K562 (cell line): ENCODE measurements around the gene ESPL1. TPM values are rescaled to one million over a fixed set of nuclear protein-coding genes. Genes with fewer than 3 reads are reported as not detected.

ENCODE experiments used
- CBX8 ChIP-seq: fragments of 200-600 bp; sonication (generic); IDR thresholded peaks from 2 replicates; pipeline ENCODE4 v1.6.1; 2012; ENCODE audit warnings: borderline replicate concordance, mixed run types, low read depth, mild to moderate bottlenecking, moderate library complexity, mixed read lengths, low read length, control low read depth, inconsistent platforms; ENCODE audit not compliant: poor library complexity, severe bottlenecking; ENCODE audit errors: extremely low read depth
- PHF20 ChIP-seq: fragments of 450-650 bp; IDR thresholded peaks from 2 replicates; pipeline ENCODE4 v1.6.1; 2018; ENCODE audit not compliant: partially characterized antibody
- PKNOX1 ChIP-seq: fragments of 450-650 bp; IDR thresholded peaks from 2 replicates; pipeline ENCODE4 v1.6.1; 2016
- POLR3G ChIP-seq: IDR thresholded peaks from 2 replicates; pipeline ENCODE4 v1.6.1; 2011; ENCODE audit not compliant: insufficient read length, insufficient replicate concordance; ENCODE audit errors: extremely low read depth
- REST ChIP-seq, 2 experiments: fragments of 450-650 bp; formaldehyde crosslinking in 1 of 2; IDR thresholded peaks; 2 replicates each; pipeline versions ENCODE4 v1.4.0 to v1.6.1; 2014 to 2020; ENCODE audit warnings: mild to moderate bottlenecking in 2 of 2, borderline replicate concordance in 1 of 2, low read depth in 1 of 2
- THAP12 ChIP-seq: fragments of 250-450 bp; sonication (Bioruptor Pico); IDR thresholded peaks from 2 replicates; pipeline ENCODE4 v1.9.0; 2021; ENCODE audit warnings: mild to moderate bottlenecking, inconsistent platforms
- ZNF316 ChIP-seq: fragments of 450-650 bp; IDR thresholded peaks from 2 replicates; pipeline ENCODE4 v1.6.1; 2016
- ZNF589 ChIP-seq: fragments of 200-800 bp; sonication (Bioruptor generic); IDR thresholded peaks from 2 replicates; pipeline ENCODE4 v1.6.1; 2016; ENCODE audit warnings: low read depth, missing genetic modification characterization, missing compliant biosample characterization
- ZNF655 ChIP-seq: fragments of 250-450 bp; sonication (Bioruptor Pico); IDR thresholded peaks from 2 replicates; pipeline ENCODE4 v1.5.0; 2021
- ZNF740 ChIP-seq, 3 experiments: fragments of 200-800 bp in 1 of 3; sonication (Bioruptor generic) in 1 of 3; sonication (generic) in 1 of 3; formaldehyde crosslinking in 1 of 3; IDR thresholded peaks; 2 replicates each; pipeline versions ENCODE4 v1.6.1 to v1.8.0; 2016 to 2022; ENCODE audit warnings: mild to moderate bottlenecking in 2 of 3, missing compliant biosample characterization in 2 of 3, missing genetic modification characterization in 2 of 3, missing genetic modification reagents in 1 of 3
- polyA plus RNA-seq, 8 experiments: library from polyadenylated mRNA; depleted of rRNA in 4 of 8; stranded (reverse) in 5 of 8; unstranded in 3 of 8; fragments of >200 nt; fragmentation: Nextera tagmentation in 2 of 8; fragmentation: Illumina TruSeq in 1 of 8; extraction: Ambion mirVana in 2 of 8; extraction: Trizol in 1 of 8; gene quantifications; 2 replicates each; pipeline versions ENCODE4 v1.2.1 to v1.2.3, GENCODE V29; 2011 to 2014; ENCODE audit warnings: inconsistent platforms in 1 of 8, missing spikeins in 1 of 8
- total RNA-seq, 7 experiments: library from RNA; depleted of rRNA in 6 of 7; stranded (reverse); fragments of >200 nt in 6 of 7; fragmentation: Illumina TruSeq in 2 of 7; extraction: Trizol in 2 of 7; gene quantifications; 2 replicates each; pipeline versions ENCODE4 v1.2.1 to v1.2.3, GENCODE V29; 2011 to 2021; ENCODE audit warnings: low replicate concordance in 1 of 7

Gene ESPL1
- total and polyA plus RNA-seq, 9 of the 15 experiments (the other 6 are each of a cell fraction or from before 2014, with no cell fraction given), result 1.2 to 55.0 (median 18.7) TPM

GRCh38 chr12:53221203-53222080 lies 46.7 kb upstream of the ESPL1 start (continued):
- TF ChIP-seq ZNF740 (CRISPR knock-in tag; IDR thresholded peaks at IDR 0.05), result 0 out of 2 replicates have a peak, but pooled peaks have one; percentile 30
- no peak for TF ChIP-seq ZNF740 (tag; IDR thresholded peaks at IDR 0.05)
- peak; percentile 35 for TF ChIP-seq PHF20
- no peak for TF ChIP-seq THAP12 (CRISPR knock-in tag)
- TF ChIP-seq POLR3G, result no peak
- no peak for TF ChIP-seq CBX8
- no peak for TF ChIP-seq ZNF655 (CRISPR knock-in tag)
- TF ChIP-seq ZNF316, result no peak
- peak; percentile 26; the same call in 1 of the 2 replicates for TF ChIP-seq ZNF589 (CRISPR knock-in tag)
- TF ChIP-seq PKNOX1, result 0 out of 2 replicates have a peak, but pooled peaks have one; percentile 23
- peak; percentile 10; the same call in 1 of the 2 replicates for TF ChIP-seq REST (IDR thresholded peaks at IDR 0.05; ENCODE audit: borderline replicate concordance)
- TF ChIP-seq REST (CRISPR knock-in tag; IDR thresholded peaks at IDR 0.05; ENCODE audit: low read depth), result no peak
